BE2C (cell line): ENCODE data around the gene ZNF350.

ENCODE experiments used
- DNase-seq: peaks from one replicate; pipeline ENCODE4 v3.0.0-alpha.2; 2020
- H3K27me3 ChIP-seq: fragments of 250-450 bp; sonication (Bioruptor Pico); 2 replicates; pipeline ENCODE4 v1.5.1; 2020; ENCODE audit warnings: mild to moderate bottlenecking
- H3K36me3 ChIP-seq: fragments of 250-450 bp; sonication (Bioruptor Pico); 2 replicates; pipeline ENCODE4 v1.5.1; 2020; ENCODE audit warnings: mild to moderate bottlenecking
- H3K4me1 ChIP-seq: fragments of 250-450 bp; sonication (Bioruptor Pico); 2 replicates; pipeline ENCODE4 v1.5.1; 2020
- H3K4me3 ChIP-seq: 2 replicates; pipeline ENCODE4 v1.5.1; 2011; ENCODE audit warnings: low read depth, low read length
- H3K9me3 ChIP-seq: fragments of 250-450 bp; sonication (Bioruptor Pico); 2 replicates; pipeline ENCODE4 v1.5.1; 2020
- CTCF ChIP-seq: IDR thresholded peaks from 2 replicates; pipeline ENCODE4 v1.5.1; 2012; ENCODE audit warnings: mild to moderate bottlenecking, low read depth, low read length

ZNF350 gene

GRCh38 chr19:51926784-51927741, 59.6 kb downstream of the ZNF350 start, which contains the start of gene ZNF613:
ZNF613 (plus strand) TSS chr19:51927472; CDS start chr19:51936221, 8,749 bp downstream.
- peak; percentile 48 for TF ChIP-seq CTCF
- Histone ChIP-seq H3K9me3 (peaks cover 4% of the 10 kb centered on the region; the same call in 1 of the 2 replicates), H3K36me3 (peaks cover 4% of the 10 kb centered on the region; the same call in 1 of the 2 replicates), H3K4me1 (0 out of 2 replicates have a peak, but pooled peaks cover 3% of the 10 kb centered on the region), H3K4me3 (peak within 1 kb of the TSS; percentile 71), H3K27me3 (no peaks in the 10 kb centered on the region)
- peak; percentile 76 for DNase-seq

GRCh38 chr19:51926426-51926783, 60.2 kb downstream of the ZNF350 start:
- Histone ChIP-seq H3K4me3 (peak overlapping the region; percentile 71), H3K27me3 (no peaks in the 10 kb centered on the region), H3K4me1 (0 out of 2 replicates have a peak, but pooled peaks cover 3% of the 10 kb centered on the region), H3K36me3 (peaks cover 4% of the 10 kb centered on the region; the same call in 1 of the 2 replicates), H3K9me3 (peaks cover 4% of the 10 kb centered on the region; the same call in 1 of the 2 replicates)
- TF ChIP-seq CTCF = no peak
- no peak for DNase-seq

- no peaks in the 10 kb centered on the region for H3K4me1 ChIP-seq
- no peak for DNase-seq
- no peaks in the 10 kb centered on the region for H3K36me3 ChIP-seq
- no peak overlapping the region for H3K4me3 ChIP-seq
- H3K27me3 ChIP-seq = no peaks in the 10 kb centered on the region
- peaks cover 4% of the 10 kb centered on the region; the same call in 1 of the 2 replicates for H3K9me3 ChIP-seq
- TF ChIP-seq CTCF = no peak
Observed at GRCh38 chr19:51921949-51922348, 64.7 kb downstream of the ZNF350 start.

- DNase-seq = no peak
- no peak for TF ChIP-seq CTCF
- Histone ChIP-seq H3K9me3 (peaks cover 11% of the 10 kb centered on the region), H3K4me1 (no peaks in the 10 kb centered on the region), H3K27me3 (no peaks in the 10 kb centered on the region), H3K36me3 (no peaks in the 10 kb centered on the region), H3K4me3 (no peak overlapping the region)
Observed at GRCh38 chr19:51919606-51920005, 67.0 kb downstream of the ZNF350 start.

- H3K27me3 ChIP-seq = no peaks in the 10 kb centered on the region
- H3K4me1 ChIP-seq = no peaks in the 10 kb centered on the region
- DNase-seq = no peak
- H3K36me3 ChIP-seq = no peaks in the 10 kb centered on the region
- no peak overlapping the region for H3K4me3 ChIP-seq
- H3K9me3 ChIP-seq = peaks cover 12% of the 10 kb centered on the region
- TF ChIP-seq CTCF = no peak
Observed at GRCh38 chr19:51916167-51916566, 70.5 kb downstream of the ZNF350 start.
